ENCODE data around the gene ITPRIPL2.

DNA sequence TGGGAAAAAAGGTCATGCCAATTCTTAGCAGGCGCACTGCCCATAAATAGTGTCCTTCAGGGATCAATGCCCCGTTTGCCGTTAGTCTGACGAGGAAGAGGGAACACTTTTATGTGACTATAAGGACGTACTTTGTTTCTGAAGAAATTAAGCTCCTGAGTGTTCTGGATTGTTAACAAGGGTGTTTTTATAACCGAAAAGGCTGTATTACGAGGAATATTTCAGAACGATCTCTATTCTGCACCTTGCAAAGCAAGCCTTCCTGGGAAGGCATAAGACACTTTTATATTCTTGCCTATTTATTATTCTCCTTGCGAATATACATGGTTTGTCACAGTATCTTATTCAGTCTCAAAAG is 29.8 kb downstream of the ITPRIPL2 start:
- TF ChIP-seq, protein P1, sequence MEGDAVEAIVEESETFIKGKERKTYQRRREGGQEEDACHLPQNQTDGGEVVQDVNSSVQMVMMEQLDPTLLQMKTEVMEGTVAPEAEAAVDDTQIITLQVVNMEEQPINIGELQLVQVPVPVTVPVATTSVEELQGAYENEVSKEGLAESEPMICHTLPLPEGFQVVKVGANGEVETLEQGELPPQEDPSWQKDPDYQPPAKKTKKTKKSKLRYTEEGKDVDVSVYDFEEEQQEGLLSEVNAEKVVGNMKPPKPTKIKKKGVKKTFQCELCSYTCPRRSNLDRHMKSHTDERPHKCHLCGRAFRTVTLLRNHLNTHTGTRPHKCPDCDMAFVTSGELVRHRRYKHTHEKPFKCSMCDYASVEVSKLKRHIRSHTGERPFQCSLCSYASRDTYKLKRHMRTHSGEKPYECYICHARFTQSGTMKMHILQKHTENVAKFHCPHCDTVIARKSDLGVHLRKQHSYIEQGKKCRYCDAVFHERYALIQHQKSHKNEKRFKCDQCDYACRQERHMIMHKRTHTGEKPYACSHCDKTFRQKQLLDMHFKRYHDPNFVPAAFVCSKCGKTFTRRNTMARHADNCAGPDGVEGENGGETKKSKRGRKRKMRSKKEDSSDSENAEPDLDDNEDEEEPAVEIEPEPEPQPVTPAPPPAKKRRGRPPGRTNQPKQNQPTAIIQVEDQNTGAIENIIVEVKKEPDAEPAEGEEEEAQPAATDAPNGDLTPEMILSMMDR (IDR thresholded peaks at IDR 0.05; ENCODE audit: low read depth, low read length) = no peak
- no peak for TF ChIP-seq EZH2phosphoT487 (IDR thresholded peaks at IDR 0.05; ENCODE audit: low read depth)
